Mucosa of stomach (tissue), 1 donor: Measurements from ENCODE around the gene LAMC3.

ENCODE experiments used
- H3K27me3 ChIP-seq: one replicate; pipeline ENCODE4 v1.7.0; 2013; ENCODE audit warnings: mild to moderate bottlenecking, low read length; ENCODE audit not compliant: control insufficient read depth, insufficient read depth
- H3K36me3 ChIP-seq: one replicate; pipeline ENCODE4 v1.7.0; 2013; ENCODE audit warnings: low read length; ENCODE audit not compliant: control insufficient read depth, insufficient read depth
- H3K4me1 ChIP-seq: one replicate; pipeline ENCODE4 v1.7.0; 2013; ENCODE audit warnings: mild to moderate bottlenecking, low read length; ENCODE audit not compliant: control insufficient read depth, insufficient read depth
- H3K4me3 ChIP-seq: one replicate; pipeline ENCODE4 v1.7.0; 2013; ENCODE audit warnings: low read length
- H3K9ac ChIP-seq: one replicate; pipeline ENCODE4 v1.7.0; 2013; ENCODE audit warnings: mild to moderate bottlenecking, low read length, moderate library complexity
- H3K9me3 ChIP-seq: one replicate; pipeline ENCODE4 v1.7.0; 2013; ENCODE audit warnings: mild to moderate bottlenecking, low read length, moderate library complexity; ENCODE audit not compliant: control insufficient read depth
- donor health status: Pancreatic carcinoma.

The LAMC3 gene

GRCh38 chr9:131019388-131020239 is 10.6 kb downstream of the LAMC3 start:
- Histone ChIP-seq H3K4me1 (no peaks in the 10 kb centered on the region), H3K9ac (no peak overlapping the region), H3K36me3 (no peaks in the 10 kb centered on the region), H3K27me3 (no peaks in the 10 kb centered on the region), H3K9me3 (no peaks in the 10 kb centered on the region), H3K4me3 (no peak overlapping the region)

DNA sequence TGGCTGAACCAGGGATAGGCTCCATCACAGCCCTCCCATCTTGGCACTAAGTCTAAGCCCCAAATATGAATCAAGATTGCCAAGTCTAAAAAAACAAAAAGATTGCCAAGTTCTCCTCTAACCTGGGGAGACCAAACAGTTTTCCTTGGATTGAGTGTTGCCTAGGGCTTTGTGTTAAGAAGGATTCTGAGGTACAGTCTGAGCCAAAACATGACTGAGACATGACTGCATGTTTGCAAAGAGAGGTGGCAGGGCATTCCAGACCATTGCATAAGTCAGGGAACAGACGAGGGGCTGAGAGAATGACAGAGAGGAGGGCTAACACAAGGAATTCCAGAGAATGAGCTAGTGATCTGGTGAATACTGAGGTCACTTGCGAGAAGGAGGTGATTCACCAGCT is 11.4 kb downstream of the LAMC3 start:
- H3K27me3 ChIP-seq, result no peaks in the 10 kb centered on the region
- H3K9ac ChIP-seq, result no peak overlapping the region
- no peaks in the 10 kb centered on the region for H3K4me1 ChIP-seq
- no peaks in the 10 kb centered on the region for H3K36me3 ChIP-seq
- no peak overlapping the region for H3K4me3 ChIP-seq
- no peaks in the 10 kb centered on the region for H3K9me3 ChIP-seq

GRCh38 chr9:131020862-131021261 is 11.9 kb downstream of the LAMC3 start:
- Histone ChIP-seq H3K9ac (no peak overlapping the region), H3K4me3 (no peak overlapping the region), H3K27me3 (no peaks in the 10 kb centered on the region), H3K36me3 (no peaks in the 10 kb centered on the region), H3K9me3 (no peaks in the 10 kb centered on the region), H3K4me1 (no peaks in the 10 kb centered on the region)

DNA sequence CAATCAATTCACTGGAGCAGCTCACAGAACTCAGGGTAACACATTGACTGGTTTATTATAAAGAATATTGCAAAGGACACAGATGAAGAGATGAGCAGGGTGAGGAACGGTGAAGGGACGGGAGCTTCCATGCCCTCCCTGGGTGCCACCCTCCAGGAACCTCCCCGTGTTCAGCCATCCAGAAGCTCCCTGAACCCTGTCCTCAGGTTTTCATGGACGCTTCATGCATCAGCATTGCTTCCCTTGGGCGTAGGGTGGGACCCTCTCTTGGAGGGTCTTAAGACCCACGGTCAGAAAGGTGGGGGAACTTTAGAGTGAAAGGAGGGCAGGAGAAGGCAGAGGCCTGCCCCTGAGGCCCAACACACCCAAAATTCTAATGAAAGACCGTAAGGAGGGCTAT is 12.8 kb downstream of the LAMC3 start:
- Histone ChIP-seq H3K9me3 (no peaks in the 10 kb centered on the region), H3K27me3 (no peaks in the 10 kb centered on the region), H3K36me3 (no peaks in the 10 kb centered on the region), H3K4me1 (no peaks in the 10 kb centered on the region), H3K9ac (no peak overlapping the region), H3K4me3 (no peak overlapping the region)

GRCh38 chr9:131024978-131025868 is 16.2 kb downstream of the LAMC3 start:
- no peaks in the 10 kb centered on the region for H3K9me3 ChIP-seq
- H3K4me3 ChIP-seq, result no peak overlapping the region
- H3K27me3 ChIP-seq, result no peaks in the 10 kb centered on the region
- no peaks in the 10 kb centered on the region for H3K36me3 ChIP-seq
- no peak overlapping the region for H3K9ac ChIP-seq
- no peaks in the 10 kb centered on the region for H3K4me1 ChIP-seq

DNA sequence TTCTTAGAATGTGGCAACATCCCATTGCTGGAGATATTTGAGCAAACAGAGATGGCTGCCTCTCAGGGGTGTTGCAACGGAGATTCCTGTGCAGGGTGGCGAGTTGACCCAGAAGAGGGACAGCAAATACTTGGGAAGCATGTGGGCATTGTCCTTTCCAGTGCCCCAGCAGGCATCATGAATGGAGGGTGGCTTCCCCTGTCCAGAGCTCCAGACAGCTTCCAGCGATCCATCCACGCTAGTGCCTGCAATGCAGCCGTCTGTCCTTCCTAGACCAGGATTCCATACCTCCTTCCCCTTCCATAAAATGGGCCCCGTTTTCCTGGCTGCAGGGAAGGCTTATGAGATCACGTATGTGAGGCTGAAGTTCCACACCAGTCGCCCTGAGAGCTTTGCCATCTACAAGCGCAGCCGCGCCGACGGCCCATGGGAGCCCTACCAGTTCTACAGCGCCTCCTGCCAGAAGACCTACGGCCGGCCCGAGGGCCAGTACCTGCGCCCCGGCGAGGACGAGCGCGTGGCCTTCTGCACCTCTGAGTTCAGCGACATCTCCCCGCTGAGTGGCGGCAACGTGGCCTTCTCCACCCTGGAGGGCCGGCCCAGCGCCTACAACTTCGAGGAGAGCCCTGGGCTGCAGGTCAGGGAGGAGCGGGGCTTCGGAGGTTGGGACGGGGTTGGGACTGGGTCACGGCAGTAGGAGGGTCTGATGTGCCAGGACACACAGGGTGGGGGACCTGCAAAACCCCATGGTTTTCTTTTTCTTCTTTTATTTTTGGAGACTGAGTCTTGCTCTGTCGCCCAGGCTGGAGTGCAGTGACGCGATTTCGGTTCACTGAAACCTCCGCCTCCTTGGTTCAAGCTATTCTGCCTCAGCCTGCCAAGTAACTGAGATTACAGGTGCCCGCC is 17.2 kb downstream of the LAMC3 start:
- Histone ChIP-seq H3K36me3 (no peaks in the 10 kb centered on the region), H3K27me3 (no peaks in the 10 kb centered on the region), H3K9ac (no peak overlapping the region), H3K9me3 (no peaks in the 10 kb centered on the region), H3K4me3 (no peak overlapping the region), H3K4me1 (no peaks in the 10 kb centered on the region)

GRCh38 chr9:131027048-131027871 is 18.3 kb downstream of the LAMC3 start:
- Histone ChIP-seq H3K27me3 (no peaks in the 10 kb centered on the region), H3K36me3 (no peaks in the 10 kb centered on the region), H3K9me3 (no peaks in the 10 kb centered on the region), H3K4me1 (no peaks in the 10 kb centered on the region), H3K9ac (no peak overlapping the region), H3K4me3 (no peak overlapping the region)

DNA sequence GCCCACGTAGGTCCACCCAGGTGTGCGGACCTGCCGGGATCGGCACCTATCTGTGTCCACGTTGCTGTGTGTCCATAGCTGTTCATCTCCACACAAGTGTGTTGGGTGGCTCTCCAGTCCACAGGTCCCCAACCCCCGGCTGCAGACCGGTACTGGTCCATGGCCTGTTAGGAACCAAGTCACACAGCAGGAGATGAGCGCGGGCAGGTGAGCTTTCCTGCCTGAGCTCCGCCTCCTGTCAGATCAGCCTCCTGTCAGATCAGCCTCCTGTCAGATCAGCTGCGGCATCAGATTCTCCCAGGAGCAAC is 18.9 kb downstream of the LAMC3 start:
- H3K4me3 ChIP-seq, result no peak overlapping the region
- H3K9me3 ChIP-seq, result no peaks in the 10 kb centered on the region
- no peak overlapping the region for H3K9ac ChIP-seq
- H3K36me3 ChIP-seq, result no peaks in the 10 kb centered on the region
- H3K4me1 ChIP-seq, result no peaks in the 10 kb centered on the region
- no peaks in the 10 kb centered on the region for H3K27me3 ChIP-seq

DNA sequence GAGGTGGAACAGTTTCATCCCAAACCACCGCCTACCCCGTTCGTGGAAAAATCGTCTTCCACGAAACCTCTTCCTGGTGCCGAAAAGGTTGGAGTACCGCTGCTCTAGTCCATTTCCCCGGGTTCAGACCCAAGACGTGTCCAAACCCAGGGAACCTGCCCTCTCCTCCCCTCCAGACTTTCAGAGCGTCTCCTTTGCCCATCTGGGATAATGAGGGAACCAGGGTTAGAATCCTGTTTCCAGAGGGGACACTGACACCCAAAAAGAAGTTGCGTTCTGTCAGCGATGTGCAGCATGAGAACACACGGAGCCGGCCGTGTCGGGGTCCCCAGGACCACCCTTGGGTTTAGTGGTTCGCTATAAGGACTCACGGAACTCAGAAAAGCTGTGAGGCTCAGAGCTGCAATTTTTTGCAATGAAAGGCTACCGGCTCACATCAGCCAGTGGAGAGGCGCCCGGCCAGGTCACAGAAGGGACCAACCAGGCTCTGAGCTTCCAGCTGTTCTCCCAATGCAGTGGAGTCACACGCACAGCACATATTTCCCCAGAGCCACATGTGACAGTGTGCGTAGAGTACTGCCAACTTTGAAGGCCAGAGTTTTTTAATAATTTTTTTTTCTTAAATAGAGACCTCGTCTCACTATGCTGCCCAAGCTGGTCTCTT is 19.4 kb downstream of the LAMC3 start:
- Histone ChIP-seq H3K9ac (no peak overlapping the region), H3K27me3 (no peaks in the 10 kb centered on the region), H3K4me1 (no peaks in the 10 kb centered on the region), H3K9me3 (no peaks in the 10 kb centered on the region), H3K36me3 (no peaks in the 10 kb centered on the region), H3K4me3 (no peak overlapping the region)

DNA sequence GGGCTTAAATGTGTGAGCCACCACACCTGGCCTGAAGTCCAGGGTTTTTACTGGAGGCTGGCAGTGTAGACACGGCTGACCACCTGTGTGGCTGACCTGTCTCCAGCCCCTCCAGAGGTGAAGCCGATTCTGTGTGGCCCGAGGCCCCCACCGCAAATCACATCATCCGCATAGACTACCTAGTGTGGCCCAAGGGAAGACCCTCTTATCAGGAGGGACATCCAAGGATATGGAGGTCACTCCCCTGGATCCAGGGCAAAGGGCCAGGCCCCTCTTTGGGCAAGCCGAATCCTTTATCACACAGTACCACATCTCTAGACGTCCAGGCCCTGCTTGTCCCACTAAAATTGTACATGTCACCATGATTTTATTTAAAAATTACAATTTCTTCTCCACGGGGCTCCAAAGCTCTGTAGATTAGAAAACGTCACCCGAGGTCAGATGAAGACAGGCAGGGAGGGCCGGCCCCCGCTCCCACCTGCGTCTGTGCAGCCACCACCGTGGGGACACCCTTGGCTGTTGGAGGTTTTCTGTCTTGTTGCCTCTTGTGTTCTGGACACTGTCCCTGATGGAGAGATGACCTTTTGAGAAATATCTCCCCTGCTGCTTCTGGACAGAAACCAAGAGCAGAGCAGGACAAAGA is 20.1 kb downstream of the LAMC3 start:
- no peaks in the 10 kb centered on the region for H3K27me3 ChIP-seq
- no peaks in the 10 kb centered on the region for H3K36me3 ChIP-seq
- H3K4me1 ChIP-seq, result no peaks in the 10 kb centered on the region
- no peaks in the 10 kb centered on the region for H3K9me3 ChIP-seq
- H3K9ac ChIP-seq, result no peak overlapping the region
- H3K4me3 ChIP-seq, result no peak overlapping the region
